Measurements from ENCODE around the gene ZMYM2. TPM values are rescaled to one million over a fixed set of nuclear protein-coding genes. Genes with fewer than 3 reads are reported as not detected.

Gene ZMYM2
- total RNA-seq, 1 experiment from 2014 or later, result 91.1 TPM

DNA sequence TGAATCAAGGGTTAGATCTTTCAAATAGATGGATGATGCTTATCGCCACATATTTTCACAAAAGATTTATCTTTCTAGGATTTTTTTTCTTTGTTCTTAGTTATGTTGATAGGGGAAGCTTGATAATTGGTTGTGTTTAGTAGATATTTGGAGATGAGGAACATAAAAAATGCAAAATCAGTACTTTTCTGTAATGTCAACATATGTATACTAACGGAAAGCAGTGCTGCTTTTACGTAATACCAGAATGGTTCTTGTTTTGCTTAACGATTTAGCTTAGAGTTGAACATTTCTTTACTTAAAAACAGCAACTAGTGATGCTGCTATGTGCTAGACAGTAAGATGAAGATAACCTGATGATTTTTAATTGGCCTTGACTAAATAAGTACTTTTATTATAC is 3.0 kb downstream of the ZMYM2 start:
- Histone ChIP-seq H3K4me3 (ENCODE audit: low read depth, low read length) (no peak overlapping the region), H3K27me3 (replicated peaks; ENCODE audit: control insufficient read depth, insufficient read depth, low read length) (no peaks in the 10 kb centered on the region), H3K4me1 (peaks cover 5% of the 10 kb centered on the region), H3K36me3 (ENCODE audit: control insufficient read depth, insufficient read depth, low read length) (peaks cover 1% of the 10 kb centered on the region), H3K9me3 (no peaks in the 10 kb centered on the region)
- no peaks in the 10 kb centered on the region for H3K27me3 Mint-ChIP-seq (ENCODE audit: insufficient read depth, unreplicated experiment)
- intact Hi-C loops (cut with micrococcal nuclease; ENCODE audit: unreplicated experiment), result no loop called here
- ChIA-PET POLR2A (no interaction called here), CTCF (no interaction called here)
- H3K27ac Mint-ChIP-seq (ENCODE audit: unreplicated experiment), result no peak overlapping the region
- no peak for TF ChIP-seq CTCF (IDR thresholded peaks at IDR 0.05; ENCODE audit: insufficient read depth in 1 of 2, low read depth in 1 of 2, low read length in 1 of 2, severe bottlenecking in 1 of 2, unreplicated experiment in 1 of 2)
- peak overlapping the region; percentile 54 for H3K4me3 Mint-ChIP-seq (ENCODE audit: unreplicated experiment)
- H3K36me3 Mint-ChIP-seq (ENCODE audit: insufficient read depth, unreplicated experiment), result peaks cover 78% of the 10 kb centered on the region
- no peaks in the 10 kb centered on the region for H3K9me3 Mint-ChIP-seq (ENCODE audit: unreplicated experiment)
- peaks cover 7% of the 10 kb centered on the region for H3K4me1 Mint-ChIP-seq (ENCODE audit: low read depth, unreplicated experiment)
- no peak for DNase-seq
- no TSS peak for BruUV-seq (replicated peaks)

- no peaks in the 10 kb centered on the region for H3K27me3 Mint-ChIP-seq (ENCODE audit: insufficient read depth, unreplicated experiment)
- ChIA-PET POLR2A (no interaction called here), CTCF (no interaction called here)
- TF ChIP-seq CTCF (IDR thresholded peaks at IDR 0.05; ENCODE audit: insufficient read depth in 1 of 2, low read depth in 1 of 2, low read length in 1 of 2, severe bottlenecking in 1 of 2, unreplicated experiment in 1 of 2), result no peak
- H3K9me3 Mint-ChIP-seq (ENCODE audit: unreplicated experiment), result no peaks in the 10 kb centered on the region
- peaks cover 1% of the 10 kb centered on the region for H3K36me3 ChIP-seq (ENCODE audit: control insufficient read depth, insufficient read depth, low read length)
- H3K4me1 Mint-ChIP-seq (ENCODE audit: low read depth, unreplicated experiment), result peaks cover 7% of the 10 kb centered on the region
- intact Hi-C loops (cut with micrococcal nuclease; ENCODE audit: unreplicated experiment), result no loop called here
- no peak overlapping the region for H3K27ac Mint-ChIP-seq (ENCODE audit: unreplicated experiment)
- no peak overlapping the region for H3K4me3 ChIP-seq (ENCODE audit: low read depth, low read length)
- BruUV-seq (replicated peaks), result no TSS peak
- no peaks in the 10 kb centered on the region for H3K9me3 ChIP-seq
- no peak overlapping the region for H3K4me3 Mint-ChIP-seq (ENCODE audit: unreplicated experiment)
- H3K4me1 ChIP-seq, result peaks cover 5% of the 10 kb centered on the region
- no peaks in the 10 kb centered on the region for H3K27me3 ChIP-seq (replicated peaks; ENCODE audit: control insufficient read depth, insufficient read depth, low read length)
- DNase-seq, result no peak
- H3K36me3 Mint-ChIP-seq (ENCODE audit: insufficient read depth, unreplicated experiment), result peaks cover 83% of the 10 kb centered on the region
These were observed 3.4 kb downstream of the ZMYM2 start for GRCh38 chr13:19961924-19962323.

- POLR2A ChIA-PET, result no interaction called here
- Histone ChIP-seq H3K9me3 (no peaks in the 10 kb centered on the region), H3K27me3 (replicated peaks; ENCODE audit: control insufficient read depth, insufficient read depth, low read length) (no peaks in the 10 kb centered on the region), H3K36me3 (ENCODE audit: control insufficient read depth, insufficient read depth, low read length) (peaks cover 1% of the 10 kb centered on the region), H3K4me1 (peaks cover 5% of the 10 kb centered on the region), H3K4me3 (ENCODE audit: low read depth, low read length) (no peak overlapping the region)
- Mint-ChIP-seq H3K4me1 (ENCODE audit: low read depth, unreplicated experiment) (peaks cover 7% of the 10 kb centered on the region), H3K4me3 (ENCODE audit: unreplicated experiment) (no peak overlapping the region), H3K27me3 (ENCODE audit: insufficient read depth, unreplicated experiment) (no peaks in the 10 kb centered on the region), H3K36me3 (ENCODE audit: insufficient read depth, unreplicated experiment) (peaks cover 80% of the 10 kb centered on the region), H3K9me3 (ENCODE audit: unreplicated experiment) (no peaks in the 10 kb centered on the region), H3K27ac (ENCODE audit: unreplicated experiment) (no peak overlapping the region)
- no peak for DNase-seq
- intact Hi-C loops (cut with micrococcal nuclease; ENCODE audit: unreplicated experiment), result no loop called here
- no TSS peak for BruUV-seq (replicated peaks)
- CTCF ChIA-PET, result interaction anchor here (0.7 kb wide), 1 partner anchor 179 kb away, joined by 6 read pairs; no protein-coding TSS in a partner anchor
- TF ChIP-seq CTCF (IDR thresholded peaks at IDR 0.05; ENCODE audit: insufficient read depth in 1 of 2, low read depth in 1 of 2, low read length in 1 of 2, severe bottlenecking in 1 of 2, unreplicated experiment in 1 of 2), result no peak
These were observed 4.4 kb downstream of the ZMYM2 start for GRCh38 chr13:19962894-19963293.

All from Caco-2 (cell line).